Measurements from ENCODE around the gene LRRC36. TPM values are rescaled to one million over a fixed set of nuclear protein-coding genes. Genes with fewer than 3 reads are reported as not detected.
"Not testable (repeated sequence)": the region's sequence is repeated elsewhere in the genome, so short reads cannot be mapped to it uniquely, and the experiment has no call there.

LRRC36 gene
- total and polyA plus RNA-seq, 2 experiments from 2014 or later, result 0.45 TPM; not detected in 1

DNA sequence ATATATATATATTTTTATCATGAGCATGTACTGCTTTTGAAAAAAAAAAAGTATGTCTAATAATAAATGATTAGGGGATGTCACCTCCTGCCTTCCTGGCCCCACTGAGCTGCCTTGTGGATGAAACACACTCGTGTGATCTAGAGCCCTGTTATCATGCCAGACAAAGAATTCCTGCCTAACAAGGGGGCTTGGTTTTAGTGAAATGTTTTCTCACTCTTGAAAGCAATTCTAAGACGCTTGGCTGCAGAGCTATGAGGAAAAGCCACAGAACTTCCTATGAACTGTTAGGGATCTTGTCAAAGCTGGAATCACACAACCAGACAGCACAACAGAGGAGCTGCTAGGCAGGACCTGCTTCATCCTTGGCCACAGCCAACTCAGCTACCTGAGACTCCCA, 85.7 kb downstream of the LRRC36 start:
- DNase-seq (ENCODE audit: low read depth in 1 of 2, low spot score in 1 of 2), result no peak
- no peak overlapping the region for H3K27ac ChIP-seq
- H3K4me1 ChIP-seq (ENCODE audit: low read depth), result no peaks in the 10 kb centered on the region
- H3K27me3 ChIP-seq, result no peaks in the 10 kb centered on the region
- H3K9me3 ChIP-seq (ENCODE audit: low read depth), result no peaks in the 10 kb centered on the region
- no peak for TF ChIP-seq CTCF (IDR thresholded peaks at IDR 0.05; ENCODE audit: low read depth, low read length)
- no peaks in the 10 kb centered on the region for H3K36me3 ChIP-seq
- H3K4me3 ChIP-seq, result no peak overlapping the region

DNA sequence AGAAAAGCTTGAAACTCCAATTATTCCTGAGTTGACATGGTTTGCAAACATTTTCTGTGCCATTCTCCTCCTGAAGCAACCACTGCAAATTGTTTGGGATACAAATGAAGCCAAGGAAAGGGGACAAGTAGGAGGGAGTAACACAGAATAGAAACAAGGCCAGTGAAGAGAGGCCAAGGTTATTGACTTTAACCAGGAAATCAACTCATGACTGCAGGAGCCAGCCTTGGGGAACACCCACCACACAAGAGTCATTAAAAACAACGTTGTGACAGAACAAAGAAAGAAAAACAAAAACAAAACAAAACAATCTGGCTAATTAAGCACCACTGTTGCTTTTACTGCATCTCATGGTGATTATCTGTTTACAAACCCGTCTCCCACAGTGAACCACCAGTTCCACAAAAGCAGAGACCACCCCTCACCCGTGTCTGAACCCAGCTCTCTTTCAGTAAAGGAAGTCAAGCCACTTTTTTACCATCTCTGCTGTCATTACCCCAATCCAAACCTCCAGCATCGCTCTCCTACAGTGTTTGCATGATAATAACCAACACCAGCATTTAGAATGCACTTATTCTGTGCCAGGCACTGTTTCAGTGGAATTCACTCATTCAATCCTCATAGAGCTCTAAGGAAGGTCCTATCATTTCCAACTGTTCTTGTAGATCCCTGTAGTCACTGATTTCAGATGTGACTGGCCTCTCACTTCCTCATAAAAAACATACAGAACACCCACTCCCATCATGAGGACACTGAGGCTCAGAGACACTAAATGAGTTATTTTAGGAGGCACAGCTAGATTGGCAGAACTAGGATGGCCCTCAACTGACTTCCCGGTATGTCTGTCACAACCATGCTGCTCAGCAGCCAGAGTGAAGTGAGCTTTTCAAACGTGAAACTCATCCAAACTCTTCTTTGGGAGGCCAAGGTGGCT, 87.6 kb downstream of the LRRC36 start:
- no peak overlapping the region for H3K4me3 ChIP-seq
- no peak for DNase-seq (ENCODE audit: low read depth in 1 of 2, low spot score in 1 of 2)
- H3K27ac ChIP-seq, result no peak overlapping the region
- no peaks in the 10 kb centered on the region for H3K4me1 ChIP-seq (ENCODE audit: low read depth)
- no peaks in the 10 kb centered on the region for H3K9me3 ChIP-seq (ENCODE audit: low read depth)
- TF ChIP-seq CTCF (IDR thresholded peaks at IDR 0.05; ENCODE audit: low read depth, low read length), result no peak
- no peaks in the 10 kb centered on the region for H3K36me3 ChIP-seq
- no peaks in the 10 kb centered on the region for H3K27me3 ChIP-seq

GRCh38 chr16:67415421-67415820, 88.8 kb downstream of the LRRC36 start:
- not testable (repeated sequence) for DNase-seq (ENCODE audit: low read depth in 1 of 2, low spot score in 1 of 2); H3K36me3 ChIP-seq; H3K9me3 ChIP-seq (ENCODE audit: low read depth); H3K4me1 ChIP-seq (ENCODE audit: low read depth); H3K27me3 ChIP-seq; H3K27ac ChIP-seq
- peak overlapping the region; percentile 74 for H3K4me3 ChIP-seq

- H3K27ac ChIP-seq, result no peak within 1 kb of the TSS
- no peaks in the 10 kb centered on the region for H3K36me3 ChIP-seq
- DNase-seq (ENCODE audit: low read depth in 1 of 2, low spot score in 1 of 2), result peak; percentile 77 to 82
- H3K9me3 ChIP-seq (ENCODE audit: low read depth), result no peaks in the 10 kb centered on the region
- H3K27me3 ChIP-seq, result no peaks in the 10 kb centered on the region
- peak within 1 kb of the TSS; percentile 74 for H3K4me3 ChIP-seq
- H3K4me1 ChIP-seq (ENCODE audit: low read depth), result no peaks in the 10 kb centered on the region
- TF ChIP-seq CTCF (IDR thresholded peaks at IDR 0.05; ENCODE audit: low read depth, low read length), result peak; percentile 38
Observed at GRCh38 chr16:67415872-67416793, 89.5 kb downstream of the LRRC36 start, which contains the start of gene ZDHHC1. Gene ZDHHC1 (minus strand): TSS chr16:67416477. CDS start chr16:67407775, 8,702 bp downstream.

DNA sequence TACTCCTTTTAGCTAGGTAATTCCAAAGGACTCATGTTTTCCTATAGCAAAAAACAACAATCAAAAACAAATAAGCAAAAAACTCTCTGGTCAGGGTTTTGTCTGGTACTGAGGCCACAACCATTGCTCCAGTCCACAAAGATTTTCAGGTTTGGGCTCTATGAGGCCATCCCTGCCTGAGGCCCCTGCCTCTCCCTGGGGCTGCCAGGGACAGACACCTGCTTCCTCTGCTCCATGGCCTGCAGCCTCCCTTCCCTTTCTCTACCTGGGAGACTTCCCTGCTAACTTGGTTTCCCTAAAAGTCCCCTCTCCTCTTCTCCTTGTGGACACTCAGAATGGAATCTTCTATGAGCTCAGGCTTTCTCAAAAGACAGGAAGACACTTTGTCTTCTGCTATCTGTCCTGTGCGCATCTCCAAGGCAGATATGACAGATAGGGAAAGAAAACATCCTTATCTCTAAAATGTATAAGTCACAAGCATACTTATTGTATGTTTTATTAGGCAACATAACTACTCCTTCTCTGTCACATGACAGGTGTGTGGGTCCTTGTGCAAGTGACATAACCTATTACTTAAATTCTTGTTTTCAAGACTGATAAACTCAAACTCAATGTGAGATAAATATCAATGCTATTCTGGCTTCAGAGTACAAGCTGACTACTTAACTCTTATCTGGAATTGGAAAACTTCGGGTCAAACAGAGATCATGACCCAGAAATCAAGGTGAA, 90.9 kb downstream of the LRRC36 start:
- Histone ChIP-seq H3K36me3 (no peaks in the 10 kb centered on the region), H3K4me3 (no peak overlapping the region)
- TF ChIP-seq CTCF (IDR thresholded peaks at IDR 0.05; ENCODE audit: low read depth, low read length), result no peak

More for the DNA sequence above, 90.9 kb downstream of the LRRC36 start:
- Histone ChIP-seq H3K9me3 (ENCODE audit: low read depth) (no peaks in the 10 kb centered on the region), H3K27ac (no peak overlapping the region), H3K27me3 (no peaks in the 10 kb centered on the region), H3K4me1 (ENCODE audit: low read depth) (no peaks in the 10 kb centered on the region)
- DNase-seq (ENCODE audit: low read depth in 1 of 2, low spot score in 1 of 2), result no peak
